ENCODE measurements around the gene CHAC1. TPM values are rescaled to one million over a fixed set of nuclear protein-coding genes. Genes with fewer than 3 reads are reported as not detected.

The CHAC1 gene
- polyA plus RNA-seq, 1 donor from 2014 or later, result 3.6 TPM

GRCh38 chr15:40925863-40926658, 27.2 kb upstream of the CHAC1 start:
- peaks cover 86% of the 10 kb centered on the region for H3K27me3 ChIP-seq (ENCODE audit: insufficient read depth, low read depth, low read length)
- H3K4me2 ChIP-seq (ENCODE audit: low read length), result no peak overlapping the region

GRCh38 chr15:40926659-40927494, 26.4 kb upstream of the CHAC1 start:
- Histone ChIP-seq H3K9me3 (ENCODE audit: low read length) (no peaks in the 10 kb centered on the region), H3K27me3 (ENCODE audit: insufficient read depth, low read depth, low read length) (peaks cover 94% of the 10 kb centered on the region), H2AFZ (ENCODE audit: low read depth, low read length) (no peak overlapping the region), H3K9ac (ENCODE audit: low read length) (no peak overlapping the region), H3K36me3 (ENCODE audit: insufficient read depth, low read length) (no peaks in the 10 kb centered on the region), H3K27ac (ENCODE audit: low read length) (no peak overlapping the region), H3F3A (ENCODE audit: insufficient read depth, low read length, poor library complexity, severe bottlenecking) (peaks cover 3% of the 10 kb centered on the region), H3K9me2 (ENCODE audit: insufficient read depth, low read length) (no peaks in the 10 kb centered on the region), H3K4me2 (ENCODE audit: low read length) (no peak overlapping the region), H3K4me3 (ENCODE audit: low read length) (peak overlapping the region; percentile 61), H3K79me2 (replicated peaks; ENCODE audit: insufficient read depth, low read length) (no peaks in the 10 kb centered on the region), H4K20me1 (ENCODE audit: insufficient read depth) (no peaks in the 10 kb centered on the region)
- TF ChIP-seq TAF1 (IDR thresholded peaks at IDR 0.05; ENCODE audit: low read depth), result no peak
- TF ChIP-seq SMC3 (conservative IDR thresholded peaks at IDR 0.05; ENCODE audit: poor library complexity), result no peak
- TF ChIP-seq EZH2 (IDR thresholded peaks at IDR 0.05; ENCODE audit: borderline replicate concordance, insufficient read depth, low read length, poor library complexity, severe bottlenecking), result no peak
- TF ChIP-seq, protein P1, sequence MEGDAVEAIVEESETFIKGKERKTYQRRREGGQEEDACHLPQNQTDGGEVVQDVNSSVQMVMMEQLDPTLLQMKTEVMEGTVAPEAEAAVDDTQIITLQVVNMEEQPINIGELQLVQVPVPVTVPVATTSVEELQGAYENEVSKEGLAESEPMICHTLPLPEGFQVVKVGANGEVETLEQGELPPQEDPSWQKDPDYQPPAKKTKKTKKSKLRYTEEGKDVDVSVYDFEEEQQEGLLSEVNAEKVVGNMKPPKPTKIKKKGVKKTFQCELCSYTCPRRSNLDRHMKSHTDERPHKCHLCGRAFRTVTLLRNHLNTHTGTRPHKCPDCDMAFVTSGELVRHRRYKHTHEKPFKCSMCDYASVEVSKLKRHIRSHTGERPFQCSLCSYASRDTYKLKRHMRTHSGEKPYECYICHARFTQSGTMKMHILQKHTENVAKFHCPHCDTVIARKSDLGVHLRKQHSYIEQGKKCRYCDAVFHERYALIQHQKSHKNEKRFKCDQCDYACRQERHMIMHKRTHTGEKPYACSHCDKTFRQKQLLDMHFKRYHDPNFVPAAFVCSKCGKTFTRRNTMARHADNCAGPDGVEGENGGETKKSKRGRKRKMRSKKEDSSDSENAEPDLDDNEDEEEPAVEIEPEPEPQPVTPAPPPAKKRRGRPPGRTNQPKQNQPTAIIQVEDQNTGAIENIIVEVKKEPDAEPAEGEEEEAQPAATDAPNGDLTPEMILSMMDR (IDR thresholded peaks at IDR 0.05; ENCODE audit: poor library complexity, severe bottlenecking), result no peak
- TF ChIP-seq RAD21 (conservative IDR thresholded peaks at IDR 0.05), result no peak
- TF ChIP-seq MXI1 (conservative IDR thresholded peaks at IDR 0.05; ENCODE audit: poor library complexity, severe bottlenecking), result no peak
- no peak for TF ChIP-seq EP300 (conservative IDR thresholded peaks at IDR 0.05; ENCODE audit: poor library complexity, severe bottlenecking)

More at GRCh38 chr15:40925863-40926658, 27.2 kb upstream of the CHAC1 start:
- H3K9me3 ChIP-seq (ENCODE audit: low read length), result no peaks in the 10 kb centered on the region
- no peaks in the 10 kb centered on the region for H4K20me1 ChIP-seq (ENCODE audit: insufficient read depth)
- H3F3A ChIP-seq (ENCODE audit: insufficient read depth, low read length, poor library complexity, severe bottlenecking), result peaks cover 3% of the 10 kb centered on the region
- H3K79me2 ChIP-seq (replicated peaks; ENCODE audit: insufficient read depth, low read length), result no peaks in the 10 kb centered on the region
- H2AFZ ChIP-seq (ENCODE audit: low read depth, low read length), result no peak overlapping the region
- H3K36me3 ChIP-seq (ENCODE audit: insufficient read depth, low read length), result no peaks in the 10 kb centered on the region
- H3K9me2 ChIP-seq (ENCODE audit: insufficient read depth, low read length), result no peaks in the 10 kb centered on the region
- TF ChIP-seq SMC3 (conservative IDR thresholded peaks at IDR 0.05; ENCODE audit: poor library complexity) (no peak), RAD21 (conservative IDR thresholded peaks at IDR 0.05) (no peak), TAF1 (IDR thresholded peaks at IDR 0.05; ENCODE audit: low read depth) (no peak), MXI1 (conservative IDR thresholded peaks at IDR 0.05; ENCODE audit: poor library complexity, severe bottlenecking) (peak; percentile 77), EP300 (conservative IDR thresholded peaks at IDR 0.05; ENCODE audit: poor library complexity, severe bottlenecking) (no peak), EZH2 (IDR thresholded peaks at IDR 0.05; ENCODE audit: borderline replicate concordance, insufficient read depth, low read length, poor library complexity, severe bottlenecking) (peak; percentile 26), POLR2AphosphoS5 (IDR thresholded peaks at IDR 0.05) (peak; percentile 13)
- TF ChIP-seq, protein P2, sequence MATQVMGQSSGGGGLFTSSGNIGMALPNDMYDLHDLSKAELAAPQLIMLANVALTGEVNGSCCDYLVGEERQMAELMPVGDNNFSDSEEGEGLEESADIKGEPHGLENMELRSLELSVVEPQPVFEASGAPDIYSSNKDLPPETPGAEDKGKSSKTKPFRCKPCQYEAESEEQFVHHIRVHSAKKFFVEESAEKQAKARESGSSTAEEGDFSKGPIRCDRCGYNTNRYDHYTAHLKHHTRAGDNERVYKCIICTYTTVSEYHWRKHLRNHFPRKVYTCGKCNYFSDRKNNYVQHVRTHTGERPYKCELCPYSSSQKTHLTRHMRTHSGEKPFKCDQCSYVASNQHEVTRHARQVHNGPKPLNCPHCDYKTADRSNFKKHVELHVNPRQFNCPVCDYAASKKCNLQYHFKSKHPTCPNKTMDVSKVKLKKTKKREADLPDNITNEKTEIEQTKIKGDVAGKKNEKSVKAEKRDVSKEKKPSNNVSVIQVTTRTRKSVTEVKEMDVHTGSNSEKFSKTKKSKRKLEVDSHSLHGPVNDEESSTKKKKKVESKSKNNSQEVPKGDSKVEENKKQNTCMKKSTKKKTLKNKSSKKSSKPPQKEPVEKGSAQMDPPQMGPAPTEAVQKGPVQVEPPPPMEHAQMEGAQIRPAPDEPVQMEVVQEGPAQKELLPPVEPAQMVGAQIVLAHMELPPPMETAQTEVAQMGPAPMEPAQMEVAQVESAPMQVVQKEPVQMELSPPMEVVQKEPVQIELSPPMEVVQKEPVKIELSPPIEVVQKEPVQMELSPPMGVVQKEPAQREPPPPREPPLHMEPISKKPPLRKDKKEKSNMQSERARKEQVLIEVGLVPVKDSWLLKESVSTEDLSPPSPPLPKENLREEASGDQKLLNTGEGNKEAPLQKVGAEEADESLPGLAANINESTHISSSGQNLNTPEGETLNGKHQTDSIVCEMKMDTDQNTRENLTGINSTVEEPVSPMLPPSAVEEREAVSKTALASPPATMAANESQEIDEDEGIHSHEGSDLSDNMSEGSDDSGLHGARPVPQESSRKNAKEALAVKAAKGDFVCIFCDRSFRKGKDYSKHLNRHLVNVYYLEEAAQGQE (IDR thresholded peaks at IDR 0.05; ENCODE audit: borderline replicate concordance), result no peak
- TF ChIP-seq, protein P1 (IDR thresholded peaks at IDR 0.05; ENCODE audit: poor library complexity, severe bottlenecking), result no peak
- no peak overlapping the region for H3K27ac ChIP-seq (ENCODE audit: low read length)
- no peak overlapping the region for H3K9ac ChIP-seq (ENCODE audit: low read length)
- H3K4me3 ChIP-seq (ENCODE audit: low read length), result peak overlapping the region; percentile 61

Data from neural cell (in vitro differentiated cells).